K562 (cell line): ENCODE results near the gene SHBG. TPM values are rescaled to one million over a fixed set of nuclear protein-coding genes. Genes with fewer than 3 reads are reported as not detected.

ENCODE experiments used
- ARID2 ChIP-seq: fragments of 450-650 bp; IDR thresholded peaks from 2 replicates; pipeline ENCODE4 v1.6.1; 2017; ENCODE audit warnings: antibody characterized with exemption, mild to moderate bottlenecking
- ATF3 ChIP-seq, 2 experiments: fragments of 450-650 bp in 1 of 2; sonication (generic) in 1 of 2; formaldehyde crosslinking in 1 of 2; IDR thresholded peaks in 1 of 2; conservative IDR thresholded peaks in 1 of 2; 2 replicates each; pipeline versions ENCODE4 v1.6.1 to v1.8.1; 2016 to 2023; ENCODE audit warnings: mild to moderate bottlenecking in 2 of 2, moderate library complexity in 2 of 2, inconsistent platforms in 1 of 2, missing genetic modification reagents in 1 of 2
- CEBPB ChIP-seq: fragments of 450-650 bp; IDR thresholded peaks from 2 replicates; pipeline ENCODE4 v1.6.1; 2016; ENCODE audit warnings: missing genetic modification characterization, missing compliant biosample characterization
- LCOR ChIP-seq: sonication (generic); formaldehyde crosslinking; IDR thresholded peaks from 2 replicates; pipeline ENCODE4 v1.8.0; 2022; ENCODE audit warnings: mild to moderate bottlenecking, missing genetic modification reagents
- MNT ChIP-seq, 2 experiments: fragments of 450-650 bp; conservative IDR thresholded peaks; 2 replicates each; pipeline ENCODE4 v1.6.1; 2017; ENCODE audit warnings: mild to moderate bottlenecking in 2 of 2, moderate library complexity in 2 of 2
- SMARCA4 ChIP-seq: fragments of 450-650 bp; IDR thresholded peaks from 2 replicates; pipeline ENCODE4 v1.6.1; 2016
- ZFPM2 ChIP-seq: fragments of 250-450 bp; sonication (Bioruptor Pico); IDR thresholded peaks from 2 replicates; pipeline ENCODE4 v1.5.1; 2022; ENCODE audit warnings: mild to moderate bottlenecking
- polyA plus RNA-seq, 8 experiments: library from polyadenylated mRNA; depleted of rRNA in 4 of 8; stranded (reverse) in 5 of 8; unstranded in 3 of 8; fragments of >200 nt; fragmentation: Nextera tagmentation in 2 of 8; fragmentation: Illumina TruSeq in 1 of 8; extraction: Ambion mirVana in 2 of 8; extraction: Trizol in 1 of 8; gene quantifications; 2 replicates each; pipeline versions ENCODE4 v1.2.1 to v1.2.3, GENCODE V29; 2011 to 2014; ENCODE audit warnings: inconsistent platforms in 1 of 8, missing spikeins in 1 of 8
- total RNA-seq, 7 experiments: library from RNA; depleted of rRNA in 6 of 7; stranded (reverse); fragments of >200 nt in 6 of 7; fragmentation: Illumina TruSeq in 2 of 7; extraction: Trizol in 2 of 7; gene quantifications; 2 replicates each; pipeline versions ENCODE4 v1.2.1 to v1.2.3, GENCODE V29; 2011 to 2021; ENCODE audit warnings: low replicate concordance in 1 of 7

Gene SHBG
- total and polyA plus RNA-seq, 9 of the 15 experiments (the other 6 are each of a cell fraction or from before 2014, with no cell fraction given) = not detected

- TF ChIP-seq CEBPB (tag) (peak; percentile 37; the same call in 1 of the 2 replicates), MNT (conservative IDR thresholded peaks at IDR 0.05) (peak in 1 of 2 experiments; percentile 11; a peak in 1 of 4 replicates), ARID2 (0 out of 2 replicates have a peak, but pooled peaks have one; percentile 26), SMARCA4 (peak; percentile 63), LCOR (0 out of 2 replicates have a peak, but pooled peaks have one; percentile 43), ZFPM2 (no peak), ATF3 (IDR thresholded peaks at IDR 0.05) (no peak), ATF3 (CRISPR knock-in tag; conservative IDR thresholded peaks at IDR 0.05) (no peak)
Observed at GRCh38 chr17:7613769-7614424, 16.0 kb upstream of the SHBG start (continued).
